SH-SY5Y (cell line): ENCODE results near the gene ZNF48.

Experiments used
- GATA2 ChIP-seq: IDR thresholded peaks from 2 replicates; pipeline ENCODE4 v1.6.1; 2011; ENCODE audit warnings: mild to moderate bottlenecking, low read depth, low read length
- GATA3 ChIP-seq: IDR thresholded peaks from 2 replicates; pipeline ENCODE4 v1.6.1; 2011; ENCODE audit warnings: low read depth, mild to moderate bottlenecking, low read length, moderate library complexity

Gene ZNF48

DNA sequence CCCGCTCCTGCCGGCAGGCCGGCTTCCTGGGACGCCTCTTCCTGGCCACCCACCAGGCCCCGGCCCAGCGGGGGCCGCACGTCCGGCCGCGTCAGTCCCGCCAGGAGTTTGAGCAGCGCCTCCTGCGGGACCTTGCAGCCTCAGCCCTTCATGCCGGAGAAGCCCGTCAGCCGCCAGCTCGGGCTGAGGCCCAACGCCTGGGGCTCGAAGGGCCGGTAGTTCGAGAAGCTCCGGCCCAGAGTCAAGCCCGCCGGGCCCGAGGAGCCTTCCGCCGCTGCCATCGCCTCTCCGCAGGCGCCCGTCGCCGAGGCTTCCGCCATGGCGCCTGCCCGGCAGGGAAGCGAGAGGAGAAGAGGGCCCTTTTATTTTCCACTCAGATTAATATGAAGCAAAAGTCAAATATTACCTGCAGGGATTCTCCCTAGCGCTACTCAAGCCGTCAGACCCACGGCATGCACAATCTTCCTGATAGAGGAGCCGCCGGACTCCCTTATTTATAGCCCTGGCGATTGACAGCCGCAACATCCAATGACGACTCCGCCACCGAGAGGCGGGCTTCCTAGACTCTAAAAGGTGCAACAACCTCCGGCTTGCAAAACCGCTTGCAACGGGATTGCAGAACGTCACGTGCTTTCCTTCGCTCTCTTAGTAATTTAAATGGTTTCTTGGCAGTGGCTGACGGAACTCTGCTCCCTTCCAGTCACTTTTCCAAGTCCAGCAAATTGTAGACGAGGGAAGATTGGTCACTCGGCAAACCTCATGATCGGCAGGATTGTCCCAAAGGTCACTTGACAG, 50.4 kb downstream of the ZNF48 start, which contains the start of gene SEPHS2:
SEPHS2 (minus strand) TSS at position 467 of the 795 bp plus-strand sequence; CDS start at position 320, 147 bp downstream.
- TF ChIP-seq GATA2 (no peak), GATA3 (no peak)

- TF ChIP-seq GATA3 (no peak), GATA2 (no peak)
Observed at GRCh38 chr16:30446203-30446595, 51.0 kb downstream of the ZNF48 start.

GRCh38 chr16:30447512-30448226, 52.4 kb downstream of the ZNF48 start:
- TF ChIP-seq GATA2 (no peak), GATA3 (no peak)

DNA sequence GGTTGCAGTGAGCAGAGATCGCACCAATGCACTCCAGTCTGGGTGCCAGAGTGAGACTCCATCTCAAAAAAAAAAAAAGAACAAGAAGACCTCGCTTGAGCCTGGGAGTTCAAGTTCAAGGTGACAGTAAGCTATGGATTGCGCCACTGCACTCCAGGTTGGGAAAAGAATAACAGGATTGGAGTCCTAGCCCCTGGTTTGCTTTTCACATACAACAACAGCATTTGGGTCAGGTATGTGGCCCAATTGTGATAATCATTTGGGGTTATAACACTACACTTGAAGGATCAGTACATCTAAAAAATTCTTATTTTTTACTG, 53.9 kb downstream of the ZNF48 start:
- TF ChIP-seq GATA2 (no peak), GATA3 (no peak)
